T-helper 2 cell (primary cell): ENCODE results near the gene GALR2.
"Not testable (repeated sequence)": the region's sequence is repeated elsewhere in the genome, so short reads cannot be mapped to it uniquely, and the experiment has no call there.

Experiments used
- DNase-seq, 5 experiments: peaks; one replicate each; pipeline versions ENCODE4 v3.0.0 to v3.0.0-alpha.2; 2012 to 2022
- total RNA-seq, 2 donors: gene quantifications; one replicate each; lab custom pipeline; 2026; lab: John Stamatoyannopoulos, UW

GALR2 gene, protein sequence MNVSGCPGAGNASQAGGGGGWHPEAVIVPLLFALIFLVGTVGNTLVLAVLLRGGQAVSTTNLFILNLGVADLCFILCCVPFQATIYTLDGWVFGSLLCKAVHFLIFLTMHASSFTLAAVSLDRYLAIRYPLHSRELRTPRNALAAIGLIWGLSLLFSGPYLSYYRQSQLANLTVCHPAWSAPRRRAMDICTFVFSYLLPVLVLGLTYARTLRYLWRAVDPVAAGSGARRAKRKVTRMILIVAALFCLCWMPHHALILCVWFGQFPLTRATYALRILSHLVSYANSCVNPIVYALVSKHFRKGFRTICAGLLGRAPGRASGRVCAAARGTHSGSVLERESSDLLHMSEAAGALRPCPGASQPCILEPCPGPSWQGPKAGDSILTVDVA
- total RNA-seq = 0 to 0.27 reads per million in 2 donors

DNA sequence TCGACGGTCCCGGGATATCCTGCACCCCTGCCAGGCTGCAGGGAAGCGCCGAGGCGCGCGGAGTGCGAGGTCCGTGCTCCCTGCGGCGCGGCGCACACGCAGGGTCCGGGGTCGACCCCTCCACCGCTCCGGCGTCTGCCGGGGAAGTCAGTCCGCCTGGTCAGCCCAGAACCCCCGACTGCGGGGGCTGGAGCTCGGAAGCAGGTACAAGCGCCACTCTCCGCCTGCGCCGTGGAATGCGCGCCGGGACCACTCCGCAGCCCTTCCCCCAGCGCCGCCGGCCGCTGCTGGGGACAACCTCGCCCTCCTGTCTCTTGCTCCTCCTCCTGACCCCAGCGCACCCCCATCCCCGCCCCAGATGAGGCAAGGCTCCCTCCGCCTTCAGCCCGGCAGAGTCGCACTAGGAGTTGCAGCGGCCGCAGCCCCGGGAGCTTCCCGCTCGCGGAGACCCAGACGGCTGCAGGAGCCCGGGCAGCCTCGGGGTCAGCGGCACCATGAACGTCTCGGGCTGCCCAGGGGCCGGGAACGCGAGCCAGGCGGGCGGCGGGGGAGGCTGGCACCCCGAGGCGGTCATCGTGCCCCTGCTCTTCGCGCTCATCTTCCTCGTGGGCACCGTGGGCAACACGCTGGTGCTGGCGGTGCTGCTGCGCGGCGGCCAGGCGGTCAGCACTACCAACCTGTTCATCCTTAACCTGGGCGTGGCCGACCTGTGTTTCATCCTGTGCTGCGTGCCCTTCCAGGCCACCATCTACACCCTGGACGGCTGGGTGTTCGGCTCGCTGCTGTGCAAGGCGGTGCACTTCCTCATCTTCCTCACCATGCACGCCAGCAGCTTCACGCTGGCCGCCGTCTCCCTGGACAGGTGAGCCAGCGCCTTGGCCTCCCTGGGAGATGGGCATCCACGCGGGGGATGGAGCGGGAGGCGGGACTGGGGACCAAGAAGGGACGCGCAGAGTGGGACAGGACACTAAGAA, at the start of gene GALR2:
Gene GALR2 (plus strand): TSS at position 392 of the 974 bp plus-strand sequence. CDS start 103 bp downstream, at position 495.
- DNase-seq = no peak

DNA sequence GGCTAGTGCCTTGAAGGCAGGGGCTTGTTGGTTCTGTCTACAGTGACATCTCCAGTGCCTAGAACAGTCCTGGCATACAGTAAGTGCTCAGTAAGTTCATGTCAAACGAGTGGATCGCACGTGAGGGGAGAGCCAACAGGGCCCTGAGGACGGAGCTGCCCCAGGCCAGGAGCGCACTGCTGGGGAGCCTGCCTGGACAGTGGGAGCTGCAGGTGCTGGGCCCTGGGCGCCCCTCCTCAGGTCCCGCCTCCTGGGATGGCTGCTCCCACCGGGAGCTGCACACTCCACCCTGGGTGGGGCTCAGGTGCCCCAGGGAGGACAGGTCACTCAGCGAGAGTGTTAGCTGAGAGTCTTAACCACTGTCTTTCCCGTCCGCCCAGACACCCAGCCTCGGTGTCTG, 49.3 kb upstream of the GALR2 start:
- no peak for DNase-seq

DNA sequence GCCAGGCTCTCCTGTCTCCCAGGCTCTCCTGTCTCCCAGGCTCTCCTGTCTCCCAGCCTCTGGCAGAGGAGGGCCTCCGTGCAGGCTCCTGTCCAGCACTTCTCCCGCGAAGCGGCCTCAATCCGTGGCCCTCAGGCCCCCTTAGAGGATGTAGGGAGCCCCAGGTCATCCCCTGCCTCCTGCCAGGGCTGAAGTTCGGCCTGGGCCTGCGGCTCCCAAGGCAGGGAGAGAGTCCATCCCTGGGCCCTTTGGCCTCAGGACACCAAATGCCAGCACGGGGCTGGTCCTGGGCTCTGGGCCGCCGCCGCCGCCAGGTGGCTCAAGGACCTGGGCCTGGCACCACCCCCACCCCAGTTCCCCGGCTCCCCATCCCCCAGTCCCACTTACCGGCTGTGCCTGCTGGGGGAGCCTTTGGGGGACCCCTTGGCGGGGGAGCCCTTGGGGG, 47.8 kb upstream of the GALR2 start:
- DNase-seq = no peak

DNA sequence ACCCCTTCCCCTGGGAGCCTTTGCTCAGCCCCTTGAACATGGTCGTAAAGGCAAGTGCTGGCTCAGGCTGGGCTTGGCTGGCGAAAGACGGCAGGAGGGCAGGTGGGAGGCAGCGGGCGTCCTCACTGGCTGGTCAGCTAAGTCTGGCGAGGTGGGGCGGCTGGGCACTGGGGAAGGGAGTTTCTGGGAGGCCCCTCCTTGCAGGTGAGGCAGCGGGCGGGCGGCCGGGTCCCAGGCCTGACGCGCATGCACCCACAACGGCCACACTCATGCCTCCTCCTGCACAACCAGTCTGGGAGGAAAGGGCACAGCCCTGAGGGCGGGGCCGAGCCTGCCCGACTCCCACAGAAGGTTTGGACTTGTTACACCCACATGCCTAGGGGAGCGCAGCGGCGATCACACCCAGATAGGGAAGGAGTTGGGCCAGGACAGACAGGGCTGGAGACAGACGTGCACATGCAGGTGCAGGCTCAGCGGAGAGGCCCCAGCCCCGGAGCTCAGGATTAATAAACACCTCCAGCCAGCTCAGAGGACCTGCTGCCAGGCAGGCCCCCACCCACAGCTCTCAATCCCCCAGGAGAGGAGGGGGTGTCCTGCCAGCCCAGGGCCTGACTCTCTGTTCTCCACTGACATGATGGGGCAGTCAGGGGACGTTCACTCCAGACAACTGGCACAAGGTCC, 47.3 kb upstream of the GALR2 start, which contains the start of gene EVPL:
Gene EVPL (minus strand): TSS at position 148 of the 681 bp plus-strand sequence. CDS start 108 bp downstream, at position 40.
- no peak for DNase-seq

DNA sequence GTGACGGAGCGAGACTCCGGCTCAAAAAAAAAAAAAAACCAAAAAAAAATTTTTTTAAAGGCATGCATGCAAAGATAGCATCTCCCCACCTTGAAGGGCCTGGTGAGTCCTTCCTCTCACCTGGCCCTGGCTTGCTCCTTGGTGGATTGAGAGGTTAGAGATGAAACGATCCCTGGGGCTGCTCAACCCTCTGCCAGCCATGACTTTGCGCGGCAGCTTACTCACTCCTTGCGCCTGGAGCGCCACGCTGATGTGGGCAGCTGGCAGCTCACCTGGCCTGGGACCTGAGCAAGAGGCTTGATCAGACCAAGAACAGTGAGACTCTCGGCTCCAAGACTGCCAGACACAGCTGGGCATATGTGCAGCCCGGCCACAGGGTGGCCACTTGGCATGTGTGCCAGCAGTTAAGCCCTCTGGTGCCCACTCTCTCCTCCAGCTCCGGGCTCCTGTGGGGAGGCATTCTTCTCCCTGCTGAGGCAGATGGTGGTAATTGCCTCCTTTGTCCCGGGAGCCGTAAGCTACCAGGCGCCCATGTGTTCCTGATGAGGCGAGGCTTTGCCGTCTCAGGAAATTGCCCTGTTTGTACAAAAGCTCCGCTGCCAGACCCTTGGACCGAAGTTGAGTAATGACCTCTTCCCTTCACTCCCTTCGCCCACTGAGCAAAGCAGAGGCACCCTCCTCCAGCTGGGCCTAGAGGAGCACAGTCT, 42.4 kb upstream of the GALR2 start:
- no peak for DNase-seq

DNA sequence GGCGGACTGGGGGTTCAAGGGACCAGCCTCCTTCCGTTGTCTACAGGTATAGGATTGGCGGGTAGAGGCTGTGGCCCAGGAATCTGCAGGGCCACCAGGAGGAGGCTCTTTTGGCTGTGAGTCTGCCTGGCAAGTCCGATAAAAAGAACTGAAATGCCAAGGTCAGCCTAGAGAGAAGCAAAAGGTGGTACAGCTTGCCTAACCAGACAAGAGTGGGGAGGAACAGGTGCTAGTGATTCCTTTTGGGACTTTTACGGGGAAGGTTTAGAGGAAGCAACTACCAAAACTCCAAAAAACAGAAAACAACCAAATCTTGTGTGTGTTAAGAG, 41.8 kb upstream of the GALR2 start:
- no peak for DNase-seq

DNA sequence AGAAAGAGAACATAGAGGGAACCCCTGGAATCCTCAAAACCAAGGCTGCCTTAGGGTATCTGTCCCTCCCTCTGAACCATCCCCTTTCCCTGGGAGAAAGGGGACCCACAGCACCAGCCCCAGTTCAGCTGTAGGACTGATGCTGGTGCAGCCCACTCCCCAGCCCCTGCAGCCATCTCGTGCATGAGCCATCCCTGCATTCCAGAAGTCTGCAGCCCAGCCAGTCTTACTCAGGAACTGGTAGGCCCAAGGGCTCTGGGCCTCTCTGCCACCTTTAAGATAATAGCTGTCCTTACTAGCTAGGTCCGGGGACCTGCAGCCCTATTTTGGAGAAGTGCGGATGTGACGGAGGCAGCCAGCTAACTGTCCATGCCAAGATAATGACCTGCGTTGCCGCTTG, 41.4 kb upstream of the GALR2 start:
- no peak for DNase-seq

DNA sequence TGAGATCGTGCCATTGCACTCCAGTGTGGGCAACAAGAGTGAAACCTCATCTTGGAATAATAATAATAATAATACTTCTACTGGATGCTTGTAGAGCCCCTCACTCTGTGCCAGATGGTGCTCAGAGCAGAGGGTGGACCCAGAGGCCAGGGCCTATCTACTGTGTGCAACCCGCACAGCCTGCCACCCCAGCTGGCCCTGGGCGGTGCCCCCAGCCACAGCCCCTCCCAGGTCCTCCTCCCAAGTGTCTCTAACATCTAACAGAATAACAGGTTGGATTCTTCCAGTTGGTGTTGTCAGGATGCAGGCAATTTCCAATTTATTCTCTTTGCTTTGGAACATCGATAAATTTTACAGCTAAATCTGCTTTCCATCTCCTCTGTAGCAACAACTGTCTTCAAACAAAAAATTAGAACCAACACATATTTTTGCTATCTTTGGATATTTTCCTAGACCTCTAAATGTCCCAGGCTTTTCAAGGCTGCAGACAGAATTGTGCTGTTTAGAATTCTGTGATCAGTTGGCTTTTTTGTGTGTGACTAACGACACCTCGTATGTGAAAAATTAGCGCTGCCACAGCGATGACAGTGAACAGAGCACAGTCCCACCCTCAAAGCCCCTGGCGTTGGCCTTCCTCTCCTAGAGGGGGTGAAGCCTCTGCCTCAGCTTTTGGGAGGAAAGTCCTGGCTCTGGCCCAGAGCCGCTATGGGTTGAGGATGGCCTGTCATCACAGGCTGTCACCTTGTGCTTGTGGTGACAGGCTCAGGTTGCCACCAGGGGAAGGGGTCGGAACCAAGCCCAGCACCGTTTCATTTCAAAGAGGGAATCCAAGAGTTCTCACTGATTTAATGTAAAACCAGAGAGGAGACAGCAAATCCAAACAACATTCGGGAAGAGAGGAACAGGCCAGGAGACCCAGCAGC, 39.9 kb upstream of the GALR2 start:
- no peak for DNase-seq

DNA sequence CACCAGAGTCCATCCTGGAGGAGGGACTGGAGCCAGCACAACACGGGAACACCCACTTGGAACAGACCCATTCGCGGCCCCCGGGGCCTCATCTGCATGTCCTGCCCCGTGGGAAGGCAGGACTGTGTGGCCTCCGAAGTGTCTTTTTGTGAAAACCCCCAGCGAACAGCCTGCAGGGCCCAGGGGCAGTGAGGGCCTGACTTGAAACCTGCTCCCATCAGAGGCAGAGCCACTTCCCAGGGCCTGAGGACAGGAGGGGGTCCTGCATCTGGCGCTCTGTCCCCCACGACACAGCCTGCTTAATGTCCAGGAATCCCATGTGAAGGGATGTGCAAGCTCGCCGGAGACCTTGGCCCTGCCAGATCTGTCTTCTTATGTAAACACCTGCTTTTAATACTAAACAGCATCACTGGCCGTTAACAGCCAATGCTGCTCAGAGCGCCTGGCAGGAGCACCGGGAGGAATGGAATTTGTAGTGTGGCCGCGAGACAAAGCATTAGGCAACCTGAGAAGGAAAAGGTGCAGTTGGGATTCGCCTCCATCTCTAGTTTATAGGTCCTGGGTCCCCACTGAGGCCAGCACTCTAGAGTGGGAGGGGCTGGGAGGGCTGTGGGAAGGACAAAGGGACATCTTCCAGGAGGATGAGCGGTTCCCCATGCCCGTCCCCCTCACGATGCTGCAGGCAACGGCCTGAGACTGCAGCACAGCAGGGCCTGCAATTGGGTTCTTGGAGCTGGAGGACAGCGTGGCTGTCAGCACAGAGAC, 37.9 kb upstream of the GALR2 start:
- no peak for DNase-seq

DNA sequence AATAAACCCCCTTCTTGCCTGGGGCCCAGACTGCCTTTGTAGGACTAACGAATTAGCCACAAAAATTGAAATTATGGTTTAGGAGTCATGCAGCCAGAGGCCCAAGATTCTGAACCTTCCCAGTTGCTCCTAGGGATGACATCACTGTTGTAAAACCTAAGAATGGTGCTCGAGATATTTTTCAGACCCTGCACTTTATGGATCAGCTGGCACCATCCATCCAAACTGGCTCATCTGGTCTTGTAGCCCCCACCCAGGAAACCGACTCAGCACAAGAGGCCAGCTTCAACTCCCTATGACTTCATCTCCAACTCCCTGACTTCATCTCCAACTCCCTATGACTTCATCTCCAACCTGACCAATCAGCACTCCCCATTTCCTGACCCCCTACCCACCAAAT, 36.5 kb upstream of the GALR2 start:
- DNase-seq = no peak

DNA sequence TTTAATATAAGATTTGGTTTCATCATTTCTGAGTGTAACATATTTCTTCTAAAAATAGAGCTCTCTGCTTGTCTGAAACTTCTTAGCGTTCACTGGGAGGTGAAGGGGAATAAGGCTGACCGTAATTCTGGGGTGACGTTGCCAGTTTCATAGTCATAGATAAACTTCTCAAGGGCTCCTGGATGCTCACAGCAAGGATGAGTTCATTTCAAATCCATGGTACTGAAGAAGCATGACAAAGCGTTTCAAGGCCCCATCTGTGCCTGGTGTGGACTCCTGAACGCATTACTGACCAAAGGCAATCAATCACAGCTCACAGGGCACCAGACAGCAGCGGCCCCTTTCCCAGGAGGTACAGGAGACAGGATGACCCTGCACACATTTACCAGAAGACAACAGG, 35.5 kb upstream of the GALR2 start:
- no peak for DNase-seq

DNA sequence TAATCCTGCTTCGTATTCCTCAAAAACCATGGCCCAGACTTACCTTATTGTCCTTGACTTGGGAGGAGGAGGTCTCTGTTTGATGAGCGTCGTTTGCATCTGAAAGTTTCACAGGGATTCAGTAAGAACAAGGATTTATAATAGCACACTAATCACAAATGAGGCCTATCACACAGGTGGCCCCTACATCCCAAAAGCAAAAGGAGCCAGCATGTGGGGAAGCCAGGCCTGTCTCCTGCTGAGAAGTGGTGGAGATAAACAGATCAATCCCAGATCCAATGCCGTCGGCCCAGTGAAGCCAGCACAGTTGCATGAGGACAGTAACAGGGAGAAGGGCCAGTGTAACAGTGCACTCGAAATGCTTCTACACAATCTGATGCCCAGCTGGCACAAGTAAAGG, 34.2 kb upstream of the GALR2 start:
- no peak for DNase-seq

DNA sequence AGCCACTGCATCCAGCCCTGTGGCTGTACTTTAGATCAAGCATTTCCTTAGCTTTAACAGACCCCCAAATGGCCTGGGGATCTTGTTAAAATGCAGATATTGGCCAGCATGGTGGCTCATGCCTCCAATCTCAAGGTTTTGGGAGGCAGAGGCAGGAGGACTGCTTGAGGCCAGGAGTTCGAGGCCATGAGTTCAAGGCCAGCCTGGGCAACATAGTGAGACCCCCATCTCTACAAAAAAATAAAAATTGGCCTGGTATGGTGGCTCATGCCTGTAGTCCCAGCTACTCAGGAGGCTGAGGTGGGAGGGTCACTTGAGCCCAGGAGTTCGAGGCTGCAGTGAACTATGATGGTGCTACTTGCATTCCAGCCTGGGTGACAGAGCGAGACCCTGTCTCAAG, 31.7 kb upstream of the GALR2 start:
- not testable (repeated sequence) for DNase-seq

DNA sequence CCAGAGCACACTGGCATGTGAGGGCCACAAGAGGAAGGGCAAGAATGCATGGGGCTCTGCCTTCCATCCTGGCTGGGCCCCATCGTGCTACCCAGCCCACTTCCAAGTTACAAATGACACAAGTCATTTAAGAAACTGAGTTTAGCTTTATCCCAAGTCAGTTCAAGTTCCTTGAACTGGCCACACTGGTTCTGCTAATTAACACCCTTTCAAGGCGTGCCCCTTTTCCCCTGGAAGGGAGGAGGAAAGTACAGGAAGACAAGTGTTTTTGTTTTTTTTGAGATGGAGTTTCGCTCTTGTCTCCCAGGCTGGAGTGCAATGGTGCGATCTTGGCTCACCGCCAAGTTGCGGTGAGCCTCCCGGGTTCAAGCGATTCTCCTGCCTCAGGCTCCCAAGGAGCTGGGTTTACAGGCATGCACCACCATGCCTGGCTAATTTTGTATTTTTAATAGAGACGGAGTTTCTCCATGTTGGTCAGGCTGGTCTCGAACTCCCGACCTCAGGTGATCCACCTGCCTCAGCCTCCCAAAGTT, 30.0 kb upstream of the GALR2 start:
- not testable (repeated sequence) for DNase-seq

DNA sequence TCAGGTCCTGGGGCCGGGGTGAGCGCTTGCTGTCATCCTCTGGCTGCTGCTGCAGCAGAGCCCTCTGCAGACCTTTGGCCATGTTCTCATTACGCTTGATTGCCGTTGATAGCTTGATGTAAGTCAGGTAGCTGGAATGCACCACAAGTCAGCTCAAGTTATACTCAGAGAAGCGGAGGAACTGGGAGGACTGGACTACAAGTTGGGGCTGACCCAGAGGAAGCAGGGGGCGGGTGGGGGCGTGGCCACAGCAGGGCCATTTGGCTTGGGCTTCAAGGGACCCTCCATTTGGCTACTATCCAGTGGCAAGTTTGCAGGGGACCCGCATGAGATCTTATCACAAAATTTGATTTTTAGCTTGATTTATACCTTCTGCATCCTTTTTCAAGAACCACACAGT, 28.5 kb upstream of the GALR2 start:
- DNase-seq = no peak

DNA sequence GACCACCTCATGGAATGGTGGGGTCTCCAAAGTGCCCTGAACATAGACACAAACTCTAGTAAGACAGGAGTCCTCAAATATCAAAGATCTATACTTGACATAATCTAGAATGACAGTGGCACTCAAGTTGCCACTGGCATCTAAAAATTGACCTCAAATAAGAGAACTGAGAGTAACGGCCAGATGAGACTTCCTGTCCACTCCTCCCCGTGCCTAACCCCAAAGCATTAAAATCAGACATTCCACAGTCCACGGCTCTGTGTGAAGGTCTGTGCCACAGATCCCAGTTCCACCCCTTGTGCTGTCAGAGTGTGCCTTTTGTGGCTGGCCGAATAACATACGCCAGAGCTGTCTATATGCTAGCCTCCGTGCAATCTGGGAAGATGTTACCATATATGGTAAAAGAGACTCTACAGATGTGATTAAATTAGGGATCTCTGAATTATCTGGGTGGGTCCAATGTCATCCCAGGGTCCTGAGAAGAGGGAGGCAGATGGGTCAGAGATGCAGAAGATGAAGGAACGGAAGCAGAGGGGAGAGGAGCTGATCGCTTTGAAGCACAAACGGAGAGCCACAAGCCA, 26.5 kb upstream of the GALR2 start:
- no peak for DNase-seq

DNA sequence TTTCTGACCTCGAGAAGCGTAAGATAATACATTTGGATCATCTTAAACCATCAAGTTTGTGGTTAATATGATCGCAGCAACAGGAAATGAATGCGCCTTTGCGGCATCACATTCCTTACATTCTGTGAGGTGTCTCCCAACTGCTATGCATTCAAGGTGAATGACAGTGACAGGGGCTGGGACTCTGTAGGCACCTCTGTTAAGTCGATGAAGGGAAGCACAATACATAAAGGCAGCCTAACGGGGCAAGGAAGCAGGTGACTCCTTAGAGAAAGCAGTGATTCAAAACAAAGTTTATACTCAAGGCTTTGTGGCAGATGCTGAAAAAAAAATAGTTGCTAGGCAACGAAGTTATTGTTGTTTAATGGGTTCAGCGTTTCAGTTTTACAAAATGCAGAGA, 25.9 kb upstream of the GALR2 start:
- DNase-seq = peak in 1 of 5 experiments; percentile 46

DNA sequence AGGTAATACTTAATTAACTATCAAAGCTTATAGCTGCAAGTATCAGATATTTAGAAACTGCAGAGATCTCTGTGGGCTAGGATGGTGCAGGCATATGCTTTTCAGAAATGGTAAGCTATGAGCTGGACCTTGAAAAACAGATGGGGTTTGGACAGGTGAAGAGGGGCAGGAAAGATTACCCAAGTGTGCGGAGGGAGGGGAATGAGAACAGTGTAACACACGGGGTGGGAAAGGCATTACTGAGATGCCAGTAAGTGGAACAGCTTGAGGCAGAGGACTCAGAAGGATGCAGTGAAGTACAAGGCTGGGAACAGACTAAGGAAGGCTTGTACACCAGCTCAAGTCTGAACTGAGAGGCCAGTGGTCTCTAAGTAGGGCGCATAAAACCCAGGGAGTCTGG, 25.3 kb upstream of the GALR2 start:
- DNase-seq = no peak

DNA sequence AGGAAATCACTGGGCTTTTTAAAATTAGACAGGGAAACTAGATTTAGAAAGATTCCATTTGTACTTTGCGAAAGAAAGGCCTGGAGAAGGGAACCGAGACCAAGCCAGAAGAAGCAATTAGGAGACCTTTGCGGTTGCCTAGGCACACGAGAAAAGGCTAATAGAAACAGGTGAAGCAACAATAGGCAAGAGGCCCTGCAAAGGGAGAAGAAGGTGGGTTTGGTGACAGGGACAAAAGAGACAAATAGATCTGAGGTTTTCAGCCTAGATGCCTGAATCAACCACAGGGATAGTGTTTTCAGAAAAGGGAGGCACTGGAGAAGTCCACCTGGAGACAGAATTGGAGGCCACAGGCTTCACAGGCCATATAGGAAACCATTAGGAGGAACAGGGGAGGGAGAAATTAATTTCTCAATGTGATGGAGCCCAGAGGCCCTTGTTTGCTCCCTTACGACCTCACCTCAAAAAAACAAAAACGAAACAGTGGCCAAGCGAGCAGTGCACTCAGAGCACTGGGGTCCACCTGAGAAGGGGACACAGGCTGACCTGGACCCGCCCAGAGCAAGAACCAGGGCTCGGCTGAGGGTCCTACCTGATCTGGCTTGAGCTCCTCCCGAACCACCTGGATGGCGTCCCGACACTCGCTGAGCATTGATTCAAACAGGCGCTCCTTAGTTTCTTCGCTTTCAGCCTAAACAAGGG, 24.6 kb upstream of the GALR2 start:
- DNase-seq = no peak
